A204.1 (cell line): ENCODE measurements around the gene HOXA3.

ENCODE experiments used
- FAIRE-seq: peaks from 2 replicates; lab custom pipeline; 2012; peaks lifted over from hg19 to GRCh38; lab: Jason Lieb, UNC

HOXA3 gene

DNA sequence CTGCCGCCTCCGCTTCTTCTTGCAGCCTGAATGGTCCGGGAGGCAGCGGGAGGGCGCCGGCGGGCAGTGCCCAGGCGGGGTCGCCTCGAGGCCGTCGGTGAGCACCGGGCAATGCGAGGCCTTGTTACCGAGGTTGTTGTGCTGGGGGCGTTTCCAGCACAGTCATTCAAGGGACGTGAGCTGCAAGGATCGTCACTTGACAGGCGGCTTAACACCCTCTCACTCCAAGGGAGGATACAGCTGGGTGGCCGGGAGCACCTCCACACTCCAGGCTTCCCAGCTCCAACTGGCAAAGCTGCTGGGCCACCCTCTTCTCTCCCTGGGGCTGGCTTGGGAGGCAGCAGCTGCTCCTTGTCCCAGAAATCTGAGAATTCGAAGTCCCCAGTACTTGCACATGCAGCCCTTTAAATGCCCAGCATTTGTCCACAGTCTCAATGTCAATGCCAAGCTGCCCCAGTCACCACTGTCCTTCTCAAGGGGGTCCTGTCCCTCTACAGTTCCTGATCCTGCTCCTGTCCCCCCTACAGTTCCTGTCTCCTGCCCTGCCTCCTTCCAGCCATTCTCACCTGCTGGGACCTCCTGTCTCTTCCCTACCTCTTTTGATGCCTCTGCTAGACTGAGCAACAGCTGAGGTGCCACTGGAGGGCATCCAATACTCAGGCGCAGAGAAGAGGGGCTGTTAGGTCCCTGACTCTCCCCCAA lies 37.1 kb upstream of the HOXA3 start:
- FAIRE-seq = no peak

DNA sequence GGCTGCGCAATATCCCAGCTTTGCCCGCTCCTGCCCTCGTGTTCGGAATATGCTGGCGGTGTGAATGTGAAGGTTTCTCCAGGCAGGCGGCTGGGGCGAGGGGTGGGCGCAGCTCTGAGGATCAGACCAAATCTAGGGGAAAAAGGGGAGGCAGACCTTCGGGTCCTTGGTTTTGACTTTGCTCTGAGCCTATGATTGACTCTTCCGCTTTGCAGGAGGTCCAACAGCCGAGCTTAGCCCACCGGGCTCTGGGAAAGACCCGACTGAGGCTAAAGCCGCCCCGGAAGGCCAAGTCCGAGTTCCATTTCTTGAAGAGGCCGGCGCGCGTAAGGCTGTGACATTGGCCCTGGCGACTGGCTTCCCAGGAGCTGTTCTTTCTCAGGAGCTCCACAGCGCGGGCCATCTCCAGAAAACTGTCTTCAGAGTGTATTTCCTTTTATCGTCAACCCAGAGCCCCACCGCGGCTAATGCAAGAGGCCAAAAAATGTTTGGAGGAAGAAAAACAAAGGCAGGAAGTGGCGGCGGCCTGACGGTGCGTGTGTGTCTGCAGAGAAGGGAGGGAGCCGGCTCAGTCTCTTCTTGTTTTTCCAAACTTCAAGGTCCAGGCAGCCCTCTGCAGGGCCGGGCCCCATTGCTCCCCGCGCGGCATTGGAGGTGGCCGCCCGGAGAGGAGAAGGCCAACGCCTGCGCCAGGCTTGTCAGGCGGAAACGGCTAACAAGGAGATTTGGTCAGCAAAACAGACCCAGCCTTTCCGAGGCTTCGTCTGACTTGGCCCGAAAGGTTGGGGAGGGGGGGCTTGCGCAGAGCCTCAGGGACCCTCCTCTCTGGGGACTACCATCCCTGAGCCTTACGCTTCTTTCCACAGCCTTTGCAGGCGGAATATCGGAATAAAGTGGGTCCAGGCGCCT lies 36.3 kb upstream of the HOXA3 start:
- no peak for FAIRE-seq

DNA sequence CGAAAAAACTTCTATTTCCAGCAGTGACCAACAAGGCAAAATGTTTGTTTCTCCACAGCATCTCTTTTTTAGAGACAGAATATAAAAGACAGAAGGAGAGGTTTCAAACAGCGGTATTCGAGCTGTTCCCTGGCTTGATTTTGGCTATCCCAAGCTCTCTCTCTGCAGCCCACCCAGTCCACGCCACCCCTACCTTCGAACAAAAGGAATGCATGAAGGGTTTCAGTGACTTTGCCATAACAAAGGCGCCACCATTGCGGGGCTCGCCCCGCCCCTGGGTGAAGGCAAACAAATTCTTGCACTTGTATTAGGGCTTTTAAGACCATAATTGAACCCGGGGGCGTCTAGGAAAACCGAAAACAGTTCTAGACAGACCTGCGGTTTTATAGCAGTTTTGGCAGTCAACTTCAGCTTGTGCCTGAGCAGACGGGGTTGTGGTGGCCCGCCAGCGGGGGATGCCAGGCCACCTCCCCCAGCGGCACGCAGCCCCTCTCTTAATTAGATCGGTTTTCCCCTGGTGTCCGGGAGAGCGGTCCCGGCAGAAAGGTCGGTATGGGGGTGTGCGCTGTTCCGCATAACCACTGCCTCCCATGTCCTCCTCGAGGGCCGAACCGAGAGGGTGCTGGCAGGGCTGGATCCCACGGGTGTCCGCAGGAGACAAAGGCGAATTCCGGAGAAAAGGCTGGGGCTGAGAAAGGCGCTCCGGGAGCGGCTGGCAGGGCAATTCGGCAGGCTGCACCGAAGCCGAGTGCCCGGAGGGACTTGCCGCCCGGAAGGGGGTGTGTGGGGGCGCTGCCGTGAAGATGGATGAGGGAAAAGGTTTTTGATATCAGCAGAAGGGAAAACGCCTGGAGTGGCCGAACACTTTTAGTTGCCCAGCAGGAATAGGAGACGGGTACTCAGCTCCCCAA lies 35.3 kb upstream of the HOXA3 start:
- FAIRE-seq = no peak

DNA sequence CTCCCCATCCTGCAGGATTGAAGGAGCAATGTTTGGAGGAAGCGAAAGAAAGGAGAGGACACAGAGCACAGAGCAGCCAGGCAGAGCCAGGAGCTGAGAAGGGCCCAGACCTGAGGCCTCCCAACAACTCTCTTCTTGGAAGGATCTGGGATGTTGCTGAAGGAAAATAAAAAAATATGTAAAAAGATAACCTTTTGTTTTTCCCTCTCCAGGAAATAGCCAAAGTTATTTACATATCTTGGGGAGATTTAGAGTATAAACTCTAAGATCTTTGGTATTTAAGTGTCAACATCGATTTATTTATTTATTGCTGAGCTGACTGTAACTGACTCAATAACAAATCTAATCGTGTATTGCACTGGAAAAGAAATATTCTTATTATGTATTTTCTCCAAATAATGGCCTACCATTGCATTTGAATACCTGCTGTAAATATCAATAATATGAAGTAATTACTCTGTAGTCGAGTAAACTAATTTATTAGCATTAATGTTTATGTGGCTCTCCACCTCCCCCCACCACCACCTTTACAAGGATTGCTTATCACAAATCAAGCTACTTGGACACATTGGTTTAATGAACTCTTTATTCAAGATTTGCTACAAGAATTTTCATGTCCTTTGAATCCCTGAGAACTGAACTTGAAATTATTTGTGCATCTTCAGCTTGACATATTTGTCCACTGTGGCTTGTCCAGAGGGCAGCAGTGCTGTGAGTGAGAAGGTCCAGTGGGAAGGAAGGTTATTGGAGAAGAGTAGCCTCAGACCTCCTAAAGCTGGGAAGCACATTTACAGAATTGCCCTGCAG lies 34.5 kb upstream of the HOXA3 start:
- FAIRE-seq = no peak

DNA sequence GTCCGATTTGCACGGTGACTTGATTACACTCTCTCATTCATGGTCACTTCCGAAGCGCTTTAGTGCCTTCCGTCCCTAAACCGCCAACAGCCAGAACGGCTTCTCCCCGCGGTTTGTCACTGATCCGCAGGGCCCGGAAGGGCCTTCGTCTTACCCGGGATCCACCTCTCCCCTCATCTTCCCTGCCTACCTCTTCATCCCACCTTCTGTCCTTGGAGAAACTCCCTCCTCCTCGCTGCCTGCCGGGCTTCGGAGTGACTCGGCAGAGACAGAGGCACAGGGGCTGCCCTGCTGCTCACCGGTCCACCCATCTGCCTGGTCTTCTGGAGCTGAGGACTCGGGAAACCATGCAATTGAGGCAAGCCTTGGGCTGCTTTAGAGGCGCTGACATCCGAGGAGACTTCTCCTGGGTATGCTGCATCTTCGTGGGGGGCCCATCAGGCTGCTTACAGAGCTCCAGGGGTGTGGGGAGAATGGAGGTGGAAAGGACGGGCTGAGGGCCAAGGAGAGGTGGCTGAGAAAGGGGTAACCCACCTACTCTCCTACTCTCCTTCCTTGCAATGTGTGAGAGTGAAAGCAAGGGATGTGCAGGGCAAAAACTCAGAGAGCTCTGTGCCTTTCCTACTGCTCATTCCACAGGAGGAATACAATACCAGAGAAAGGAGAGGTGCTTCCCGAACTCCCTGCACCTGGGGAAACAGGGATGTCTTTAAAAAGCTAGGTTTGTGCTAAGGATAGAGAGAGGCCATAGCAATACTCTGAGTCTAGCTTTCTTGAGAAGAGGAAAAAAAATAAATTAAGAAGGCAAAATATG lies 33.7 kb upstream of the HOXA3 start:
- no peak for FAIRE-seq

DNA sequence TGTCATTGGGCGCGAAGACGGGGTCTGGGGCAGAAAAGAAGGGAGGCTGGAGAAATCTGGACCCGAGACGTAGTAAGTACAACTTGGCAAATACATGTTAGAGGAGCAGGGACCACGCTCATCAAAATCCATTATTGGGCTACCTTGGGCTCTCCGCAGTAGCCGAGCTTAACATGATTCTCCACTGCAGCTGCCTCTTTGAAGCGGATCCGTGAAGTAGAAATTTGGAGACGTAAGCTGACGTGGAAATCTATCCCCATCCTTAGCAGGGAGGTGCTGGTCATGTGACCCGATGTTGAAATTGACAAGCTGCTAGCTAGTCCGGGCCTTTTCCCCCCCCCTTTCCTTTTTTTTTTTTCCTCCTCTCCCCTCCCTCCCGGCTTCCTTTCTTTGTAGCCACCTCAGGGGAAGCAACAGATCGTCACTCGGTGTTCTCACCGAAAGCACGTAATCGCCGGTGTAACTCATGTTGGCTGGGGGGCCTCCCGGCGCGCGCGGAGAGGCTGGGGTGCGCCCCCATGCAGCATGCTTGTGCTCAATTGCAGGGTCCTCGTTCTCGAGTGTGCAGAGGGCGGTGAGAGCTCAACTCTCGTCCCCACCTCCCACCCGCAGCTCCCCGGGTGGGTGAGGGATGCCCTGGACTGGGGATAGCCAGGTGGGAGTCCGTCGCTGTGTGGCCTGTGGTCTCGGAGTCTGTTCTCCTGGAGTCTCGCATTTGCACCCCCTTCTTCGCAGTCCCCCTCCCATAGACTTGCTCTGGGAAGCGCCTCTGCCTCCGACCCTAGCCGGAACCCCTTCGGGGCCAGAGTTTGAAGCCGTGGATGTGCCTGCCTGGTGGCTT lies 32.9 kb upstream of the HOXA3 start, which contains the start of gene HOXA11:
HOXA11 (minus strand) TSS at position 220 of the 841 bp plus-strand sequence; CDS start at position 132, 88 bp downstream.
- FAIRE-seq = no peak

DNA sequence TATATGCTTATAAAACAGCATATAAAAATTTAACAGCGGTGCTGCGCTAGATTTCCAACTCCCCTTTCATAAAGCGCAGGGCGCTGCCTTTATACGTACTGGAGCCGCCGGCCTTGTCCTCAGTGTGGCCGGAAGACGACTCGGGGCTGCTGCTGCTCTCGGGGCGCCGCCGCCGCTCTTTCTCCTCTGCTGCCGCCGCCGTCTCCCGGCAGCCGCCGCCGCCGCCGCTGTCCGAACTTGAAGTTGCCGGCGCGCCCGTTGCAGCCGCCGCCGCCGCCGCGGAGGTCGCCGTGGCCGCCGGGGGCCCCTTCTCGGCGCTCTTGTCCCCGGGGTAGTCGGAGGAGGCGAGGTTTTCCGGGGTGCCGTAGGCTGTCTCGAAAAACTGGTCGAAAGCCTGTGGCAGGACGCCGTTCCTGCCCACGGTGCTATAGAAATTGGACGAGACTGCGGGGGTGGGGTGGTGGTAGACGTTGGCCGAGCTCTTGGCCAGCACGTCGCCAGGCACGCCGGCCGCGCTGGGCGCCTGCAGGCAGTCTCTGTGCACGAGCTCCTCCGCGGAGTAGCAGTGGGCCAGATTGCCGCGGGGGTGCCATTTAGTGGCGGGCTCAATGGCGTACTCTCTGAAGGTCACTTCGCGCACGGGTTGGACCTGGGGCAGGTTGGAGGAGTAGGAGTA lies 32.1 kb upstream of the HOXA3 start:
- no peak for FAIRE-seq

DNA sequence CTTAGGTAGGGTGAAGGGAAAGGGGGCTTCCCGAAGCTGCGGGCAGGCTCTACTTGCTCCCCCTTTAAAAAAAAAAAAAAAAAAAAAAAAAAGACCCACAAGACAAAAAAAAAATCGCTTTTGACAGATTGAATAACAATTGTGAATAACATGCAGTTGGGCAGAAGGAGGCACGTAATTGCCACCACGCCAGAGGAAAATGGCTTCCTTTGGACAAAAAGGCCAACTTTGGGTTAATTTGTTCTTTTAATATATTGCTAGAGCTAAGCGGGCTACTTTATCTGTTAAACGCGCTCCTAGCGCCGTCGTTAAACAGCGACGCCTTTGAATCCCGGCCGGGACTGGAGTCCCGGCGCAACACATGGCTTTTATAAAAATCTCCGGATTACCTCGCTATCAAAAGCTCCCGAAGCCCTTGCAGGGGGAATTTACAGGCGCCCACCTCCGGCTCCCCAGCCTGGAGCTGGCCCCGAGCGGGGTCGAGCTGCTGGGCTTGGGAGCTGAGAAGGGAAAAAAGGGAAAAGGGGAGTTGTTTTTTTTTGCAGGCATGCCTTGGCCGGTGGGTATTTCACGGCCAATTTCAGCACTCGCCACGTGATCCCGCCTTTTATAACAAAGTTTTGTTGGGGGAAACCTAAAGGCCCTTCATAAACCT lies 31.4 kb upstream of the HOXA3 start:
- FAIRE-seq = no peak

DNA sequence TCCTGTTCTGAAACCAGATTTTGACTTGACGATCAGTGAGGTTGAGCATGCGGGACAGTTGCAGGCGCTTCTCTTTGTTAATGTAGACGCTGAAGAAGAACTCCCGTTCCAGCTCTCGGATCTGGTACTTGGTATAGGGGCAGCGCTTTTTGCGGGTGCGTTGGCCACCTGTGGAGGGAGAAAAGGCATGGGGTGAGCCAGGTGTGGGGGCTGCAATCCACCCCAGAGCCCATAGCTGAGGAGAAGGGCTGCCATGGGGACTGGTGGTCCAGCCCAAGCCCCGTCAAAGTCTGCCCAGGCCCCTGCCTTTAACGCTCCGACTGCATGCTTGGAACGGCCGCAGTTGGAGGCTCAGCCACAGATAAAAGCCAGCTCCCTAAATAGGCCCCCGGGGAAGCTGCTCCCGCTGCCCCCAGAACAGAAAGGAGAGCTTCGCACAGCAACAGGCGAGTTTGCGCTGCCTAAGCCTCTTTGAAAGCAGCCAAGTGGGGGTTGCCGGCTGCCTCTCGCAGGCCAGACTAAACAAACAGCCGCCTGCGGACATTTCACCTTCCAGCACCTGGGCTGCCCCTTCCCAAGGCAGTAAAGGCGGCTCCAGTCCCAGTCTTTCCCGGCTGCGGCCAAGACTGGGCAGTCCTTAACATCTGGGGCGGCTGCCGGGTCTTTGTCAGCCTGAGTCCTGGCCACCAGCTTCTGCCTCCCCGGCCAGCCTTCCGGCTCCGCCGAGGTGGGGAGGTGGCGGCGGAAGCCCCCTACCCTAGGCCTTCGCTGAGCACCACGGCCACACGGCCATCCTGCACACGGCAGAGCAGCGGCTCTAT lies 30.7 kb upstream of the HOXA3 start:
- no peak for FAIRE-seq

DNA sequence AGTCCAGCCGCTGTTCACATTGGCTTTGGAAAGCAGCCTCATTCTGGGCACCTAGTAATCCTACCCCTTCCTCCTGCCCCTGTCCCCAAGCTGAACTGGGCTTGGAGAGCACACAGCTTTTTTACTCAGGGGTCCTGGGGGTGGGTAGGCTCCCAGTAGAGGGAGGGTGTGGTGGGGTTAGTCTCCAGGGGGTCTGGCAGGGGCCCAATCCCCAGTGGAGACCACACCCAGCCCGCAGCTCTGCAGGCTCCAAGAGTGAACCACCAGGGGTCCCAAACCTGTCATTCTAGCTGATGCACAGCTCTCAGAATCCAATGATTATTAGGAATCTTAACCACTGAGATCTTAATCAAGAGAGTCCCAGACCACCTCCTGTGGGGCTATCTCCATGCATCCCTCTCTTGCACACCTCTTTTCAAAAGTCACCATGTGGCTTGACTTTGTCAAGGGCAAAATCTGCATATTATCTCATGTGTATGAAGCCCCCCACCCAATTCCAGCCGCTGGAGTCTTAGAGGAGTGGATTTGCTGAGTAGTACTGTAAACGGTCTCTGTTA lies 30.0 kb upstream of the HOXA3 start:
- FAIRE-seq = no peak

DNA sequence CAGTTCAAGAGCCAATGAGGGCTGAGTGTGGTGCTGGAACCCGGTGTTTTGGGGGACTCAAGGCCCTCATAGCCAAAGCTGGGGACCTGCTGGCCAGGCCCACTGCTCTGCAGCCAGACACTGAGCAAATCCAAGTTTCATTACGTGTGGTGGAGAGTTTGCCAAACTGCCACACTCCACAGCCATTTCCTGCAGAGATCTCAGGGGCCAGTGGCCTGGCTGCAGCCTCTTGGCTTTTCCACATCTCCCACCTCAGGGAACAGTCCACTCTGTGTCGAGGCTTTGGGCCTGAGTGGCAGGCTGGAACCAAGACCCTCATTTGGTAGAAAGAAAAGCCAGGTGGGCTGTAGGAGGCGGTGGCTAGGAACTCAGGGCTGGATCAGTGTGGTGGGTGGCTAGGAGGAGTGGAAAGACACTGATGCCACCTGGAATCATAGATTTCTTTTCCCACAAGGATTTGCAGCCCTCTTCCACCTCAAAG lies 29.5 kb upstream of the HOXA3 start:
- no peak for FAIRE-seq

DNA sequence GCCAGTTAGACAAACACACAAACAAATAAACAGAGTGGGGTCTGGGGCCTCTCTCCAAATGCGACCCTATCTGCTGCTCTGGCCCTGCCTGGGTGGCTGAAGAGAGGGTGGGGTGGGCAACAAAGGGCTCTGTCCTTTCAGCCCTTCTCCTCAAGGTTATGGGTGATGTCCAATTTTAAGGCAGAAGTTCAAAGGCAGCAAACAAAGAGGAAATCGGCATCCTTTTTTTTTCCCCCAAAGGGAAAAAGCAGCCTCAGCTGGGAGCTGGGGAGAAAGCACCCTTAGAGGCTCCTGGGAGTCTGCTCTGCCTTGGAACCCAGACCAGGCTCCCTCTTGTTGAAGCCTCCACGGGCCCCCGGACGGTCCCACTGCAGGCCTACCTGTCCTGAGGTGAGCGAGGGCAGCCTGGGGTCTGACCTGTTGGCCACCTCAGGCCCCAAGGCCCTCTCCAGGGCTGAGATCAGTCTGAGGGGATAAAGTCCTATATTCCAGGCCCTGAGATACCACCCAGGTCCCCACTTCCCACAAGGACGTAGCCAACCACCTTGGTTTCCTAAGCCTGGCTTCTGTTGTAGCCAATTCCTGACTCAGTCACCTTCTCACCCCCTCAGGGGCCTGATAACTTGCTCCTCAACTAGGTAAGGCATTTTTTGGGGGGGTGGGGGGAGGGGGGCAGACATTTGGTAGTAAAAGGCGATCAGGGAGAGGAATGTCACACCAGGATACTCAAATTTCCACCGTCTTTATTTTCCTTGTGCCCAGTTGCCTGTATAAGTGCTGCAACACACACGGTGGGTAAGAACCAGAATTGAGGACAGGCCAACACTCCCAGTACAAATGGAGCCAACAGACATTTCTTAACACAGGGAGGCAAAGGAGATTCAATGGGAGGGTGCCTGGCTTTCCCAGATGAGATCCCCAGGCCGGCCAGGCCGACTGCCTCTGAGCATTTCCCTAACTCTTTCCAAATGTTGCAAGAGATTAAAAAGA lies 28.3 kb upstream of the HOXA3 start:
- FAIRE-seq = no peak

DNA sequence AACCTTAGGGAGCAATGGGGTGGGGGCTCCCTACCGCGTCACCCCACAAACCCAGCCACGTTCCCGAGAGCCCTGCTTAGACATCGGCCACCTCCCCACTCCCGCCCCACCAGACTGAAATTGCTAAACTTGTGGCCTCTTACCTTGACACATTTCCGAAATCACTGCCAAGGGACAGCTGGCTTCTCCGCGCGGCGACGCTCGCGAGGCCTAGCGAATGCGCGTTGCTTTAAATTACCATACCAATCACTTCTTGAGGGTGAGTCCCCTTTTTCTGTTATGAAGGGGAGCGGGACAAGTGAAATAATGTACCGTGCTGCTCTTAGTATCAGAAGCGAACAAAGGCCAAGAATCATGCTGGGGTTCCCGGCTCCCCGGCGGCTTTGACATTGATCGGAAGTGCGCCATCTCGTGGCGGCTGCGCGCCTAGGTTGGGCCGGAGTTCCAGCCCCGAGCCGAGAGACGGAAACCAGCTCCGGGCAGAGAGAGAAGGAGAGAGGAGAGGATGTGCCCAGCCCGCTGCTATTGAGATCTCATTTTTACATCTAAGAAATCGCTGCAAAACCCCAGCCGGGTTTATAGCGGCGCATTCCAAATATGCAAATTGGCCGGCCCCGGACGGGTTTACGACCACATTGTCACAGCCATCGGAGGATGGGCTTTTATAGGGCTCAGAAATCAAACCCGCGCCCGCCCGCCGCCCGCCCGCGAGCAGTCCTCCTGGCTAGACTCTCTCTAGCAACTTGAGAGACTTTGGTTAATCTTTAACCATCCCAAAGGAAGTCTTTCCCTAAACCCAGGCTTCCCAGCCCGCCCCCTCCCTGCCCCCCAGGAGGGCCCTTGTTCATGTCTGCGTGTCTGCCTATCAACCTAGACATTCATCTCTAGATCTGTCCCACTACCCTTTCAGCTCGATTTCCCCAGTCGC lies 27.4 kb upstream of the HOXA3 start:
- FAIRE-seq = no peak

DNA sequence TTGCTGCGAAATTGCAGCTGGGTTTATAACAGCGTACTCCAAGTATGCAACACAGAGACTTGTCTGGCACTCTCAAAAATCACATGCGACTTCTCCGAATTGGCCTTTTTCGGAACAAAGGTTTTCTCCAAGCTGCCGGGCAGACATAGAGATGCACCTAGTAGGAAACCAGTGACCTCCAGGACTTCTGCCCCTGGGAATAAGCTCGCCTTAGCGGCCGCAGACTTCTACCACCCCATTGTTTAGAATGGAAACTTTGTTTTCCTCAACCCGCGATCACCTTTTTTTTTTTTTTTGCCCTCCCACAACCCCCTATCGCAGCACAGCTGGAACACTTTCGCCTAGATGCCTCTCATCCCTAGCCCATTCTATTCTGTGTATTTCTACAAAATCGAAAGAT lies 26.6 kb upstream of the HOXA3 start:
- no peak for FAIRE-seq

DNA sequence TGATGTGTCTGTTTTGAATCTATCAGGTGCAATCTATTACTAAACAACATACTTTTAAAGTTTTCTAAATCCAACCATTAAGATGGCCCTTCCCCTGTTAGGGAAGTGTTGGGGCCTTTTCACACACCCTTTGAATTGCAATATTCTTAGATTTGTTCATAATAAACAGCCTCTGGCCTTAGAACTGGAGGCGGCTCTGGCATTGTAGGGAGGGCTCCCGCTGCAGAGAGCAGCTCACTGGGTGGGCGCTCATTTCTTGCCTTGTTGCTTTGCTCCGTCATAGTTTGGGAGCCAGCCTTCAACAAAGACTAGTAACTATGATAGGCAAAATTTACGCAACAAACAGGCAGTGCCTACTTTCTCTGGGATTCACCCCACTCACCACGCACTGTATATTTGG lies 26.0 kb upstream of the HOXA3 start:
- no peak for FAIRE-seq
